GM23338 (cell line): Measurements from ENCODE around the gene CERK. TPM values are rescaled to one million over a fixed set of nuclear protein-coding genes. Genes with fewer than 3 reads are reported as not detected.

Experiments used
- ATAC-seq: fragments of 200-7000 bp; cut with Tn5 transposase; 3 replicates; pipeline ENCODE4 v1.9.1; 2020
- DNase-seq: peaks from one replicate; pipeline ENCODE4 v3.0.0-alpha.2; 2015; ENCODE audit warnings: low spot score
- H2AFZ ChIP-seq: fragments of 200-600 bp; sonication (generic); 2 replicates; pipeline ENCODE4 v1.8.0; 2016; ENCODE audit warnings: antibody characterized with exemption, mild to moderate bottlenecking, moderate library complexity
- H3F3A ChIP-seq: fragments of 200-600 bp; sonication (generic); replicated peaks from 2 replicates; pipeline ENCODE4 v1.8.0; 2017; ENCODE audit warnings: antibody characterized with exemption, mixed run types, low read depth
- H3K27ac ChIP-seq: fragments of 200-600 bp; sonication (generic); 2 replicates; pipeline ENCODE4 v1.6.1; 2016; ENCODE audit warnings: low read depth
- H3K27me3 ChIP-seq: fragments of 200-600 bp; sonication (generic); 2 replicates; pipeline ENCODE4 v1.8.0; 2016; ENCODE audit warnings: mild to moderate bottlenecking, mixed run types, moderate library complexity; ENCODE audit not compliant: insufficient read depth
- H3K36me3 ChIP-seq: fragments of 200-600 bp; sonication (generic); 2 replicates; pipeline ENCODE4 v1.8.0; 2016; ENCODE audit warnings: mild to moderate bottlenecking; ENCODE audit not compliant: insufficient read depth
- H3K4me1 ChIP-seq: fragments of 200-600 bp; sonication (generic); 2 replicates; pipeline ENCODE4 v1.8.0; 2016; ENCODE audit warnings: mild to moderate bottlenecking, moderate library complexity; ENCODE audit not compliant: insufficient read depth
- H3K4me2 ChIP-seq: fragments of 200-600 bp; sonication (generic); 2 replicates; pipeline ENCODE4 v1.7.1; 2017; ENCODE audit warnings: mixed run types
- H3K4me3 ChIP-seq: fragments of 200-600 bp; sonication (generic); 2 replicates; pipeline ENCODE4 v1.6.1; 2016; ENCODE audit warnings: mixed run types
- H3K79me2 ChIP-seq: fragments of 200-600 bp; sonication (generic); replicated peaks from 2 replicates; pipeline ENCODE4 v1.8.0; 2017; ENCODE audit warnings: mild to moderate bottlenecking; ENCODE audit not compliant: insufficient read depth
- H3K9me2 ChIP-seq: fragments of 200-600 bp; sonication (generic); 2 replicates; pipeline ENCODE4 v1.8.0; 2017; ENCODE audit not compliant: insufficient read depth
- H4K20me1 ChIP-seq: fragments of 200-600 bp; sonication (generic); replicated peaks from 2 replicates; pipeline ENCODE4 v1.8.0; 2017; ENCODE audit warnings: mild to moderate bottlenecking; ENCODE audit not compliant: insufficient read depth
- H3K27ac Mint-ChIP-seq: 2 replicates; pipeline ENCODE4 v1.8.0; 2020; ENCODE audit warnings: inconsistent platforms, mild to moderate bottlenecking, moderate library complexity, mixed read lengths
- H3K27me3 Mint-ChIP-seq: 3 replicates; pipeline ENCODE4 v1.8.0; 2022; ENCODE audit warnings: low read depth, mild to moderate bottlenecking, moderate library complexity, mixed read lengths, inconsistent platforms; ENCODE audit not compliant: insufficient read depth, poor library complexity
- H3K36me3 Mint-ChIP-seq: 3 replicates; pipeline ENCODE4 v1.8.0; 2021; ENCODE audit warnings: low read depth, mild to moderate bottlenecking, inconsistent platforms, moderate library complexity, mixed read lengths
- H3K4me1 Mint-ChIP-seq: 3 replicates; pipeline ENCODE4 v1.8.0; 2020; ENCODE audit warnings: mild to moderate bottlenecking, inconsistent platforms, mixed read lengths
- H3K4me3 Mint-ChIP-seq: 3 replicates; pipeline ENCODE4 v1.8.0; 2021; ENCODE audit warnings: moderate library complexity, mild to moderate bottlenecking, inconsistent platforms, mixed read lengths
- H3K9me3 Mint-ChIP-seq: 3 replicates; pipeline ENCODE4 v1.8.0; 2020; ENCODE audit warnings: moderate library complexity, mild to moderate bottlenecking, inconsistent platforms, mixed read lengths
- CREB1 ChIP-seq: fragments of 250-450 bp; sonication (Bioruptor Pico); IDR thresholded peaks from 2 replicates; pipeline ENCODE4 v1.5.0; 2020; ENCODE audit warnings: low read depth, mild to moderate bottlenecking, moderate library complexity
- CTCF ChIP-seq, 2 experiments: fragments of 200-600 bp in 1 of 2; sonication (generic) in 1 of 2; conservative IDR thresholded peaks; 2 replicates each; pipeline versions ENCODE4 v1.5.1 to v1.6.1; 2016 to 2017; ENCODE audit warnings: antibody characterized with exemption in 2 of 2, low read depth in 2 of 2, mild to moderate bottlenecking in 2 of 2, moderate library complexity in 1 of 2
- EZH2 ChIP-seq: fragments of 200-600 bp; sonication (generic); IDR thresholded peaks from one replicate; pipeline ENCODE4 v1.8.0; 2017; ENCODE audit warnings: antibody characterized with exemption, mild to moderate bottlenecking, low read depth; ENCODE audit not compliant: unreplicated experiment
- NANOG ChIP-seq: IDR thresholded peaks from 2 replicates; pipeline ENCODE4 v1.6.1; 2016; ENCODE audit warnings: antibody characterized with exemption, borderline replicate concordance
- ZNF114 ChIP-seq: fragments of 250-450 bp; sonication (Bioruptor Pico); IDR thresholded peaks from 2 replicates; pipeline ENCODE4 v1.5.0; 2020; ENCODE audit warnings: mild to moderate bottlenecking, moderate library complexity
- ZNF331 ChIP-seq: fragments of 250-450 bp; sonication (Bioruptor Pico); IDR thresholded peaks from 2 replicates; pipeline ENCODE4 v1.5.0; 2020; ENCODE audit warnings: low read depth, mild to moderate bottlenecking, moderate library complexity
- polyA plus RNA-seq: library from polyadenylated mRNA; unstranded; fragments of >200 nt; fragmentation: Nextera tagmentation; extraction: Ambion mirVana; gene quantifications from 2 replicates; pipeline ENCODE4 v1.2.1, GENCODE V29; 2016
- total RNA-seq: library from RNA; depleted of rRNA; stranded (reverse); fragments of >200 nt; shearing (Covaris generic); gene quantifications from 2 replicates; pipeline ENCODE4 v1.2.3, GENCODE V29; 2014
- TF ChIP-seq, protein P1 (sequence below): fragments of 250-450 bp; sonication (Bioruptor Pico); IDR thresholded peaks from 2 replicates; pipeline ENCODE4 v1.5.0; 2020; ENCODE audit warnings: mild to moderate bottlenecking, moderate library complexity

CERK gene
- total and polyA plus RNA-seq, 2 experiments from 2014 or later, result 12.7 to 62.9 TPM

DNA sequence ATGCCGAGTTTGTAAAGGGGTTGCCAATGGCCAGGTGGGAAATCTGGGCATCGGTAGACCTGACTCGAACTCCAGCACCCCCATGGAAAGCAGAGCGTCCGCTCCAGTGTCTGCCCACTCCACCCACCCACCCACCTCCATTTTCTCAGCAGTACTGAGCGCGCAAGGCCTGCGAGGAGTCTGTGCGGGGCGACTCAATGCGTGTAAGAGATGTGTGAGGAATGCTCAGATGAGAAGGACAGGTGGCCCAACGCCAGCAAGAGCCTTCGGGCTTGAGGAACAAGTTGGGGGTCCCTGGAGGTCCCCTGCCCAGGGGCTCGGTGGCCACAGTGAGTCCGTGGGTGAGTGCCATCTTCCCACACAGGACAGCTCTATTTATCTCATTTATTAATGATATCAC is 50.6 kb downstream of the CERK start:
- H3K4me3 ChIP-seq, result no peak overlapping the region
- H3K4me2 ChIP-seq, result no peak overlapping the region
- Mint-ChIP-seq H3K27ac (no peak overlapping the region), H3K4me3 (no peak overlapping the region), H3K27me3 (peaks cover 5% of the 10 kb centered on the region), H3K36me3 (peaks cover 29% of the 10 kb centered on the region), H3K9me3 (no peaks in the 10 kb centered on the region), H3K4me1 (peaks cover 10% of the 10 kb centered on the region)
- DNase-seq (no peak), ATAC-seq (no peak)
- peaks cover 3% of the 10 kb centered on the region; the same call in 1 of the 2 replicates for H3F3A ChIP-seq
- no peaks in the 10 kb centered on the region for H3K9me2 ChIP-seq
- no peaks in the 10 kb centered on the region for H3K79me2 ChIP-seq
- H3K27me3 ChIP-seq, result no peaks in the 10 kb centered on the region
- H3K27ac ChIP-seq, result no peak overlapping the region
- H2AFZ ChIP-seq, result no peak overlapping the region
- peaks cover 8% of the 10 kb centered on the region; the same call in 1 of the 2 replicates for H3K4me1 ChIP-seq
- H4K20me1 ChIP-seq, result no peaks in the 10 kb centered on the region; the same call in none of the 2 replicates
- TF ChIP-seq ZNF114 (CRISPR knock-in tag) (no peak), CREB1 (CRISPR knock-in tag) (no peak)
- peaks cover 3% of the 10 kb centered on the region; the same call in 1 of the 2 replicates for H3K36me3 ChIP-seq

DNA sequence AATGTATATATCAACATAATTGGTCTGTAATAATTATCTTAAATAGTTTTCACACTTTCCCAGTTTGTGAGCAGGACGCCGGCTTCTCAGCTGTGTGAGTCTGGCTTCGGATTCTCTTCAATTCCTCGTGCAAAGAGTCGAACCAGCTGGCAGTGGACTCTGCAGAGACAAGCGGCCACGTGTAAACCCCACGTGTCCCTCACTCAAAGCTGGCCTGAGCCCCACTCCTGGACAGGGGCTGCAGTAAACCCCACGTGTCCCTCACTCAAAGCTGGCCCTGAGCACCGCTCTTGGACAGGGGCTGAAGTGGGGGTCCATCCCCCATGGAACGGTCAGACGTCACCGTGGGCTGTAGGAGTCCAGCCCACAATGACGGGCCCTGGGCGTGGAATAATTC is 51.0 kb downstream of the CERK start:
- no peak overlapping the region for H3K27ac ChIP-seq
- no peak for DNase-seq
- peaks cover 7% of the 10 kb centered on the region for H3K27me3 Mint-ChIP-seq
- H4K20me1 ChIP-seq, result no peaks in the 10 kb centered on the region; the same call in none of the 2 replicates
- peaks cover 11% of the 10 kb centered on the region for H3K4me1 Mint-ChIP-seq
- H3K4me3 ChIP-seq, result no peak overlapping the region
- H3K27me3 ChIP-seq, result no peaks in the 10 kb centered on the region
- H3K9me3 Mint-ChIP-seq, result no peaks in the 10 kb centered on the region
- no peak overlapping the region for H3K27ac Mint-ChIP-seq
- H3K9me2 ChIP-seq, result no peaks in the 10 kb centered on the region
- H3K4me1 ChIP-seq, result peaks cover 8% of the 10 kb centered on the region; the same call in 1 of the 2 replicates
- ATAC-seq, result no peak
- H3K4me2 ChIP-seq, result no peak overlapping the region
- H3K36me3 Mint-ChIP-seq, result peaks cover 29% of the 10 kb centered on the region
- H3K4me3 Mint-ChIP-seq, result no peak overlapping the region
- H3K79me2 ChIP-seq, result no peaks in the 10 kb centered on the region
- TF ChIP-seq ZNF331 (CRISPR knock-in tag), result no peak
- TF ChIP-seq, protein P1, sequence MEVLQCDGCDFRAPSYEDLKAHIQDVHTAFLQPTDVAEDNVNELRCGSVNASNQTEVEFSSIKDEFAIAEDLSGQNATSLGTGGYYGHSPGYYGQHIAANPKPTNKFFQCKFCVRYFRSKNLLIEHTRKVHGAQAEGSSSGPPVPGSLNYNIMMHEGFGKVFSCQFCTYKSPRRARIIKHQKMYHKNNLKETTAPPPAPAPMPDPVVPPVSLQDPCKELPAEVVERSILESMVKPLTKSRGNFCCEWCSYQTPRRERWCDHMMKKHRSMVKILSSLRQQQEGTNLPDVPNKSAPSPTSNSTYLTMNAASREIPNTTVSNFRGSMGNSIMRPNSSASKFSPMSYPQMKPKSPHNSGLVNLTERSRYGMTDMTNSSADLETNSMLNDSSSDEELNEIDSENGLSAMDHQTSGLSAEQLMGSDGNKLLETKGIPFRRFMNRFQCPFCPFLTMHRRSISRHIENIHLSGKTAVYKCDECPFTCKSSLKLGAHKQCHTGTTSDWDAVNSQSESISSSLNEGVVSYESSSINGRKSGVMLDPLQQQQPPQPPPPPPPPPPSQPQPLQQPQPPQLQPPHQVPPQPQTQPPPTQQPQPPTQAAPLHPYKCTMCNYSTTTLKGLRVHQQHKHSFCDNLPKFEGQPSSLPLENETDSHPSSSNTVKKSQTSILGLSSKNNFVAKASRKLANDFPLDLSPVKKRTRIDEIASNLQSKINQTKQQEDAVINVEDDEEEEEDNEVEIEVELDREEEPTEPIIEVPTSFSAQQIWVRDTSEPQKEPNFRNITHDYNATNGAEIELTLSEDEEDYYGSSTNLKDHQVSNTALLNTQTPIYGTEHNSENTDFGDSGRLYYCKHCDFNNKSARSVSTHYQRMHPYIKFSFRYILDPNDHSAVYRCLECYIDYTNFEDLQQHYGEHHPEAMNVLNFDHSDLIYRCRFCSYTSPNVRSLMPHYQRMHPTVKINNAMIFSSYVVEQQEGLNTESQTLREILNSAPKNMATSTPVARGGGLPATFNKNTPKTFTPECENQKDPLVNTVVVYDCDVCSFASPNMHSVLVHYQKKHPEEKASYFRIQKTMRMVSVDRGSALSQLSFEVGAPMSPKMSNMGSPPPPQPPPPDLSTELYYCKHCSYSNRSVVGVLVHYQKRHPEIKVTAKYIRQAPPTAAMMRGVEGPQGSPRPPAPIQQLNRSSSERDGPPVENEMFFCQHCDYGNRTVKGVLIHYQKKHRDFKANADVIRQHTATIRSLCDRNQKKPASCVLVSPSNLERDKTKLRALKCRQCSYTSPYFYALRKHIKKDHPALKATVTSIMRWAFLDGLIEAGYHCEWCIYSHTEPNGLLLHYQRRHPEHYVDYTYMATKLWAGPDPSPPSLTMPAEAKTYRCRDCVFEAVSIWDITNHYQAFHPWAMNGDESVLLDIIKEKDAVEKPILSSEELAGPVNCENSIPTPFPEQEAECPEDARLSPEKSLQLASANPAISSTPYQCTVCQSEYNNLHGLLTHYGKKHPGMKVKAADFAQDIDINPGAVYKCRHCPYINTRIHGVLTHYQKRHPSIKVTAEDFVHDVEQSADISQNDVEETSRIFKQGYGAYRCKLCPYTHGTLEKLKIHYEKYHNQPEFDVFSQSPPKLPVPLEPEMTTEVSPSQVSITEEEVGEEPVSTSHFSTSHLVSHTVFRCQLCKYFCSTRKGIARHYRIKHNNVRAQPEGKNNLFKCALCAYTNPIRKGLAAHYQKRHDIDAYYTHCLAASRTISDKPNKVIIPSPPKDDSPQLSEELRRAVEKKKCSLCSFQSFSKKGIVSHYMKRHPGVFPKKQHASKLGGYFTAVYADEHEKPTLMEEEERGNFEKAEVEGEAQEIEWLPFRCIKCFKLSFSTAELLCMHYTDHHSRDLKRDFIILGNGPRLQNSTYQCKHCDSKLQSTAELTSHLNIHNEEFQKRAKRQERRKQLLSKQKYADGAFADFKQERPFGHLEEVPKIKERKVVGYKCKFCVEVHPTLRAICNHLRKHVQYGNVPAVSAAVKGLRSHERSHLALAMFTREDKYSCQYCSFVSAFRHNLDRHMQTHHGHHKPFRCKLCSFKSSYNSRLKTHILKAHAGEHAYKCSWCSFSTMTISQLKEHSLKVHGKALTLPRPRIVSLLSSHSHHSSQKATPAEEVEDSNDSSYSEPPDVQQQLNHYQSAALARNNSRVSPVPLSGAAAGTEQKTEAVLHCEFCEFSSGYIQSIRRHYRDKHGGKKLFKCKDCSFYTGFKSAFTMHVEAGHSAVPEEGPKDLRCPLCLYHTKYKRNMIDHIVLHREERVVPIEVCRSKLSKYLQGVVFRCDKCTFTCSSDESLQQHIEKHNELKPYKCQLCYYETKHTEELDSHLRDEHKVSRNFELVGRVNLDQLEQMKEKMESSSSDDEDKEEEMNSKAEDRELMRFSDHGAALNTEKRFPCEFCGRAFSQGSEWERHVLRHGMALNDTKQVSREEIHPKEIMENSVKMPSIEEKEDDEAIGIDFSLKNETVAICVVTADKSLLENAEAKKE (CRISPR knock-in tag), result no peak
- no peak for TF ChIP-seq CTCF (conservative IDR thresholded peaks at IDR 0.05; ENCODE audit: low read depth in 2 of 2)
- no peak for TF ChIP-seq NANOG
- TF ChIP-seq ZNF114 (CRISPR knock-in tag), result no peak
- no peak for TF ChIP-seq CREB1 (CRISPR knock-in tag)
- TF ChIP-seq EZH2, result no peak
- peaks cover 3% of the 10 kb centered on the region; the same call in 1 of the 2 replicates for H3F3A ChIP-seq
- peaks cover 3% of the 10 kb centered on the region; the same call in 1 of the 2 replicates for H3K36me3 ChIP-seq
- no peak overlapping the region for H2AFZ ChIP-seq
